Hepatocyte (in vitro differentiated cells): ENCODE data around the gene SPNS2. TPM values are rescaled to one million over a fixed set of nuclear protein-coding genes. Genes with fewer than 3 reads are reported as not detected.

Source experiments
- DNase-seq: peaks from one replicate; pipeline ENCODE4 v3.0.0-alpha.2; 2016; ENCODE audit warnings: low spot score
- H2AFZ ChIP-seq: fragments of 200-600 bp; sonication (generic); 2 replicates; pipeline ENCODE4 v1.6.0; 2016; ENCODE audit warnings: antibody characterized with exemption, mild to moderate bottlenecking
- H3K27ac ChIP-seq: fragments of 200-600 bp; sonication (generic); 2 replicates; pipeline ENCODE4 v1.5.1; 2016; ENCODE audit warnings: mild to moderate bottlenecking
- H3K27me3 ChIP-seq: fragments of 200-600 bp; sonication (generic); 2 replicates; pipeline ENCODE4 v1.6.1; 2016
- H3K36me3 ChIP-seq: fragments of 200-600 bp; sonication (generic); replicated peaks from 2 replicates; pipeline ENCODE4 v1.5.1; 2016; ENCODE audit warnings: low read depth; ENCODE audit not compliant: insufficient read depth
- H3K4me1 ChIP-seq: fragments of 200-600 bp; sonication (generic); 2 replicates; pipeline ENCODE4 v1.5.1; 2016; ENCODE audit warnings: mild to moderate bottlenecking, moderate library complexity; ENCODE audit not compliant: insufficient read depth
- H3K4me2 ChIP-seq: fragments of 200-600 bp; sonication (generic); 2 replicates; pipeline ENCODE4 v1.6.0; 2016
- H3K4me3 ChIP-seq: fragments of 200-600 bp; sonication (generic); 2 replicates; pipeline ENCODE4 v1.5.1; 2016; ENCODE audit warnings: mild to moderate bottlenecking
- H3K79me2 ChIP-seq: fragments of 200-600 bp; sonication (generic); 2 replicates; pipeline ENCODE4 v1.6.0; 2017; ENCODE audit warnings: mild to moderate bottlenecking
- H3K9me2 ChIP-seq: fragments of 200-600 bp; sonication (generic); replicated peaks from 2 replicates; pipeline ENCODE4 v1.6.0; 2017; ENCODE audit warnings: mild to moderate bottlenecking; ENCODE audit not compliant: insufficient read depth
- H3K9me3 ChIP-seq: fragments of 200-600 bp; sonication (generic); 2 replicates; pipeline ENCODE4 v1.5.1; 2016; ENCODE audit warnings: low read depth, mild to moderate bottlenecking
- H4K20me1 ChIP-seq: fragments of 200-600 bp; sonication (generic); 2 replicates; pipeline ENCODE4 v1.6.0; 2016; ENCODE audit warnings: mild to moderate bottlenecking; ENCODE audit not compliant: insufficient read depth, poor library complexity, severe bottlenecking
- EZH2 ChIP-seq: fragments of 200-600 bp; sonication (generic); IDR thresholded peaks from 2 replicates; pipeline ENCODE4 v1.6.1; 2016; ENCODE audit warnings: antibody characterized with exemption, mild to moderate bottlenecking, borderline replicate concordance
- EZH2phosphoT487 ChIP-seq: fragments of 200-600 bp; sonication (generic); IDR thresholded peaks from one replicate; pipeline ENCODE4 v1.6.1; 2018; ENCODE audit warnings: antibody characterized with exemption, mild to moderate bottlenecking, low read depth, moderate library complexity; ENCODE audit not compliant: unreplicated experiment, severe bottlenecking
- WGBS: methylation state at CpG from one replicate; pipeline ENCODE4 v1.1.6; 2016; ENCODE audit warnings: low lambda C conversion rate; ENCODE audit errors: missing lambda C conversion rate; 5-methylcytosine and 5-hydroxymethylcytosine counted together
- polyA plus RNA-seq: library from polyadenylated mRNA; unstranded; fragments of >200 nt; fragmentation: Nextera tagmentation; extraction: Ambion mirVana; gene quantifications from 2 replicates; pipeline ENCODE4 v1.2.1, GENCODE V29; 2016
- total RNA-seq: library from RNA; depleted of rRNA; stranded (reverse); fragments of >200 nt; gene quantifications from 2 replicates; pipeline ENCODE4 v1.2.3, GENCODE V29; 2014
- TF ChIP-seq, protein P1 (sequence below): fragments of 200-600 bp; sonication (generic); IDR thresholded peaks from 2 replicates; pipeline ENCODE4 v1.5.1; 2016; ENCODE audit warnings: antibody characterized with exemption, mild to moderate bottlenecking; ENCODE audit not compliant: poor library complexity

SPNS2 gene
- total and polyA plus RNA-seq, 2 experiments from 2014 or later: 5.6 to 10.3 TPM

DNA sequence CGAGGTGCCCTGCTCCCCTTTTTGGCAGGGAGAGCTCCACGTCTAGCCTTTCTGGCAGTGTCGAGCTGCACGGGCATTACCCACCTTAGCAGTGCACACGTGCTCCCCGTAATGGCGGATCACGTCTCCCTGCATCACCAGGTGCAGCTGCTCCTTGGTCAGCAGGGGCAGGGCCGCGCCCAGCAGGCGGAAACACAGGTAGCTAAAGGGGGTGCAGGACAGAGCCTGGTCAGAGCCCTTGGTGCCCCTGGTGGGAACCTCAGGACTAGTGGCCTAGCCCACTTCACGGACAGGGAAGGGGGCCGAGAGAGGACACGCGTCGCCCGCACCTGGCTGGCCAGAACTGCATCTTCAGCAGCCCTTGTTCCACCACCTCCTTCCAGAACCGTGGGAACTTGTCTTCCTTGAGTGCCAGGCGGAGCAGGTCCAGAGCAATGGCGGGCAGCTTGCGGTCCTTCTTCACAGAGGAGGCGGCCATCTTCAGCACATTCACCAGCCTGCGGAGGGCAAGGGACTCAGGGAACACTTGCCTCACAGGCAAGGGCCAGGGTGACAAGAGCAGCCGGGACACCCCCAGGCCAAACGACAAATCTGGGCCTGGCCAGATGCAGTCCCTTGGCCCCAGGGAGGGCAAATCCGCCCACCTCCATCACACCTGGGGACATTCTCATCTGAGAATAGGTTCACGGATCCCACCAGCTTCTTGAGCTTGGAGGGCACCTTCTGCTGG is 53.3 kb downstream of the SPNS2 start:
- Histone ChIP-seq H3K4me2 (no peak overlapping the region), H3K36me3 (no peaks in the 10 kb centered on the region)
- TF ChIP-seq EZH2: no peak
- TF ChIP-seq, protein P1, sequence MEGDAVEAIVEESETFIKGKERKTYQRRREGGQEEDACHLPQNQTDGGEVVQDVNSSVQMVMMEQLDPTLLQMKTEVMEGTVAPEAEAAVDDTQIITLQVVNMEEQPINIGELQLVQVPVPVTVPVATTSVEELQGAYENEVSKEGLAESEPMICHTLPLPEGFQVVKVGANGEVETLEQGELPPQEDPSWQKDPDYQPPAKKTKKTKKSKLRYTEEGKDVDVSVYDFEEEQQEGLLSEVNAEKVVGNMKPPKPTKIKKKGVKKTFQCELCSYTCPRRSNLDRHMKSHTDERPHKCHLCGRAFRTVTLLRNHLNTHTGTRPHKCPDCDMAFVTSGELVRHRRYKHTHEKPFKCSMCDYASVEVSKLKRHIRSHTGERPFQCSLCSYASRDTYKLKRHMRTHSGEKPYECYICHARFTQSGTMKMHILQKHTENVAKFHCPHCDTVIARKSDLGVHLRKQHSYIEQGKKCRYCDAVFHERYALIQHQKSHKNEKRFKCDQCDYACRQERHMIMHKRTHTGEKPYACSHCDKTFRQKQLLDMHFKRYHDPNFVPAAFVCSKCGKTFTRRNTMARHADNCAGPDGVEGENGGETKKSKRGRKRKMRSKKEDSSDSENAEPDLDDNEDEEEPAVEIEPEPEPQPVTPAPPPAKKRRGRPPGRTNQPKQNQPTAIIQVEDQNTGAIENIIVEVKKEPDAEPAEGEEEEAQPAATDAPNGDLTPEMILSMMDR: no peak
- TF ChIP-seq EZH2phosphoT487: no peak

DNA sequence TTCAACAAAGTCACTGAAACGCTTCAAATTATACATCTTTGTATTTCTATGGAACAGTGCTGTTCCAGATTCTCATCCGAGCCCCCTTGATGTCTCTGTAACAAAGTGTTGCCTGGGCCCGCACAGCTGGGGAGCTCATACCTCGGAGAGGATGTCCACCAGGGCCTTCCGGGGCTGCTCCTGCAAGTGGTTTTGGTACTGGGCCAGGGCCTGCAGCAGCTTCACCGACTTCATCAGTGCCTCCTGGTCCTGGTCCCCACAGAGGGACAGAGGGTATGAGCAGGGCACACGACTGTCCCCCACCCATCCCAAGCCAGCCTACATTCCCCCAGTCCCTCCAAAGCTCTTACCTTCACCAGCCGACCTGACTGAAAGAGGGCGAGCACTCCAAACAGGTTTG is 55.0 kb downstream of the SPNS2 start:
- no peaks in the 10 kb centered on the region for H3K9me3 ChIP-seq
- H3K36me3 ChIP-seq: no peaks in the 10 kb centered on the region
- no peak overlapping the region for H2AFZ ChIP-seq
- H4K20me1 ChIP-seq: no peaks in the 10 kb centered on the region
- H3K4me2 ChIP-seq: peak overlapping the region; percentile 90
- H3K4me3 ChIP-seq: no peak overlapping the region
- H3K27ac ChIP-seq: no peak overlapping the region
- no peak for DNase-seq
- H3K27me3 ChIP-seq: no peaks in the 10 kb centered on the region
- peaks cover 21% of the 10 kb centered on the region for H3K79me2 ChIP-seq
- TF ChIP-seq EZH2phosphoT487: no peak
- TF ChIP-seq, protein P1: no peak
- no peak for TF ChIP-seq EZH2
- H3K4me1 ChIP-seq: peaks cover 14% of the 10 kb centered on the region
- H3K9me2 ChIP-seq: no peaks in the 10 kb centered on the region
- WGBS: 91% methylated on average over 8 of the region's 9 CpGs

More for the DNA sequence above, 53.3 kb downstream of the SPNS2 start:
- no peaks in the 10 kb centered on the region for H3K9me2 ChIP-seq
- no peaks in the 10 kb centered on the region for H3K27me3 ChIP-seq
- H3K9me3 ChIP-seq: no peaks in the 10 kb centered on the region
- H3K79me2 ChIP-seq: peaks cover 21% of the 10 kb centered on the region
- no peak for DNase-seq
- 97% methylated on average over 27 of the region's 27 CpGs for WGBS
- H3K4me3 ChIP-seq: no peak overlapping the region
- H4K20me1 ChIP-seq: no peaks in the 10 kb centered on the region
- H3K27ac ChIP-seq: no peak overlapping the region
- H2AFZ ChIP-seq: no peak overlapping the region
- H3K4me1 ChIP-seq: peaks cover 14% of the 10 kb centered on the region

DNA sequence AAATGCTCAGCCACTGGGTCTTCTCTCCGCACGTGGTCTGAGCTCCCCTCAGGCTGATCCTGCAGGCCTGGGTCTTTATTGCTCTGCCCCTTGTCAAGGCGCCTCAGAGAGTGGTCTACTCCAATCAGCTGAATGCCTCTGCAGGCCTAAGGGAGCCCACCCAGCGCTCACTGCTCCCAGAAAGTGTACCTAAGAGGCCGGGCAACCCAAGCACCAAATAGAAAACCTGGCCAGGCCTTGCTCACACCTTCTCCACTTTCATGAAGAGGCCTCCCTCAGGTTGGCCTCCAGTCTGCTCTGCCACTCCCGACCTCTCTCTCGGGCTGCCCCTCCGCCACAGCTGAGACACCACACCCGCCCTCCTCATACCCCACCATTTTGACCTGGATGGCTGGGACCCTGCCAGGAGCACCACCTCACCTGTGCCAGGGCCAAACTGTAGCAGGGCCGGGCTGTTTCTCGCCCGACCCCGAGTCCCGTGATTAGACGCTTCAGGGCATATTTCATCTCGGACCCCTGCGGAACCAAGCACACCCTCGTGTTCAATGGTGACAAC is 55.8 kb downstream of the SPNS2 start:
- Histone ChIP-seq H3K4me2 (peak overlapping the region; percentile 90), H4K20me1 (no peaks in the 10 kb centered on the region), H3K36me3 (no peaks in the 10 kb centered on the region), H3K27ac (no peak overlapping the region), H3K4me3 (peak overlapping the region; percentile 59), H3K9me2 (no peaks in the 10 kb centered on the region), H3K9me3 (no peaks in the 10 kb centered on the region), H2AFZ (peak overlapping the region; percentile 89), H3K79me2 (peaks cover 21% of the 10 kb centered on the region), H3K27me3 (no peaks in the 10 kb centered on the region), H3K4me1 (peaks cover 14% of the 10 kb centered on the region)
- WGBS: 18% methylated on average over 18 of the region's 18 CpGs
- no peak for DNase-seq
- no peak for TF ChIP-seq EZH2
- TF ChIP-seq EZH2phosphoT487: no peak
- TF ChIP-seq, protein P1: no peak
